ENCODE data around the gene EEA1.
A peak's percentile ranks its signal among the peaks of the same experiment; 100 is the strongest.

The EEA1 gene

DNA sequence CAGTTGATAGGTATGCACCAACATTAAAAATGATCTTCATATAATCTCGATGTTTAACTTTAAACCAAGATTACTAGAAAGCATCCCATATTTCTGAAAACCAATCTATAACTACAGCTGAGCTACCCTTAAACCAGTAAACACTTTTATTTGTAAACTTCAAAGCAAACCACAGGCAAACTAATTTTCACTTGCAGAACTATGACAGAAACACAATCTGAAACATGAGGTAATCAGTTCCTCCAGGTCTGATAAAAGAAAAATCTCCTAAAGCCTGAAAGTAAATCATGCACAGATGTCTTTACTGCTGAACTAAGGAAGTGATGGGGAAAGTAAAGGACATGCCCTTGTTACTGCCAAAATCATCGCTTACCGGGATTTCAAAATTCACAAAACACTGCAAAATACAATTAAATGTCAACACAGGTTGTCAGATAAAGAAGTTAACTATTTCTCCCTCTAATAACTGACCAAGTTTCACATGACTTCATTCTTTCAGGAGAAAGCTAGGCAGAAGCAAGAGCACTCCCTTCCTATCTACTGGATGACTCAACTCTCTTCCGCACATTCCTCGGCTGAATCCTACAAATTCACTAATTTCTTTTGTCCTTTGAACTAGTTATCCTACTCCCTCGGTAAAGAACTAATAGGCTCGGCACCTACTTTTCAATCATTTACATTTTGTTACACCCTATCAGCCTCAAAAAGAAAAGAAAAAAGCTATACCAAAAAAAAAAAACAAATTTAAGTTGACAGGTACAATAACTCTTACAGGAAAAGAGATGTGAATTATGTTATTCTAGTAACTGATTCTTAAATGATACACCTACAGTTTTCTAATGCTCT lies 1.4 kb downstream of the EEA1 start:
- H3K4me3 ChIP-seq (ENCODE audit: low read length): peak overlapping the region; percentile 69
- TF ChIP-seq CTCF (IDR thresholded peaks at IDR 0.05; ENCODE audit: insufficient read depth, low read depth, low read length, missing control alignments): no peak
- peak; percentile 76 for DNase-seq (ENCODE audit: low read depth)

DNA sequence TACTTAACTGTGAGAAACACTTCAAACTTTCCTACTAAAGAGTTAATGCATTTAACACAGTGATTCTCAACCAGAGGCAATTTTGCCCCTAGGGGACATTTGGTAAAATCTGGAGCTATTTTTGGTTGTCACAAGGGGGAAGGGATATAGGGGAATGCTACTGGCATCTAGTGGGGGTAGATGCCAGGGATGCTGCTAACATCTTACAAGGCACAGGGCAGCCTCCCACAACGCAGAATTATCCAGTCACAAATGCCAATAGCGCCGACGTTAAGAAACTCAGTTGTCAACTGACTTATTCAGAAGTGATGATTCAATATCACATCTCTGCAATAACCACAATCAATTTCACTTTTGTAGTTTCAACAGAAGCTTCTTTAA lies 2.0 kb downstream of the EEA1 start:
- peak; percentile 80 for DNase-seq (ENCODE audit: low read depth)
- TF ChIP-seq CTCF (IDR thresholded peaks at IDR 0.05; ENCODE audit: insufficient read depth, low read depth, low read length, missing control alignments): no peak
- H3K4me3 ChIP-seq (ENCODE audit: low read length): peak overlapping the region; percentile 69

DNA sequence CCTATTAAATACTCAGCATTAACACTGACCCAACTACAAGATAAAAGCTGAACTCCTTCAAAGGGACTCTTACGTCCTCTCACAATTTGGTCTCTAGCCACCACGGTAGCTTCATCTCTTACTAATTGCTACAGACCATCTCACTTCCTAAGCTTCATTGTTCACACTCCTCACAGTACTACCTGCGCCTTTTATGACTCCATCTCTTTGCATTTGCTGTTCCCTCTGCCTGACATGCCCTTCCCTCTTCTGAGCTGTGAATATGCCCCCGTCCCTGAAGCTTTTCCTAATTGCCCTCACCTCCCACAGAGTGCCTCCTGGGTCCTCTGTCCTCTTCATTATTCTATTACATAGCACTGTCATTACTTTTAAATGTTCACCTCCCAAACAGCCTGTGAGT lies 2.5 kb downstream of the EEA1 start:
- DNase-seq (ENCODE audit: low read depth): no peak
- no peak for TF ChIP-seq CTCF (IDR thresholded peaks at IDR 0.05; ENCODE audit: insufficient read depth, low read depth, low read length, missing control alignments)
- H3K4me3 ChIP-seq (ENCODE audit: low read length): no peak overlapping the region

DNA sequence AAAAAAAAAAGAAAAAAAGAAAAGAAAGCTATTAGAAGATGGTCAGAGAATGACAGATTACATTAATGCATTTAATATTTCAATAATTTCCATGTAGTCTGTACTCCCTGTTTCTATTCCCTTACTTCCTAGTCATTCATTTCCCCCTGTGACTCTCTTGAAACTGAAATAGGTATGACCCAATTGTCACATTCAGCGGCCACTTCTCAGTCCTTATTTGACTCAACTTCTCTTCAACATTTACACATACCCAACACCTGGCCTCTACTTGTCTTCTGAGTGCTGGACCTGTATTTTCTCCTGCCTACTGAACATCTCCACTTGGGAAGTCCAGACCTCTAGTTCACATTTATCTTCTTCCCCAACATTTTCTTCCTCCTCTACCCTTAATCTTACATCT lies 7.2 kb downstream of the EEA1 start:
- TF ChIP-seq CTCF (IDR thresholded peaks at IDR 0.05; ENCODE audit: insufficient read depth, low read depth, low read length, missing control alignments): no peak
- DNase-seq (ENCODE audit: low read depth): no peak
- no peak overlapping the region for H3K4me3 ChIP-seq (ENCODE audit: low read length)

DNA sequence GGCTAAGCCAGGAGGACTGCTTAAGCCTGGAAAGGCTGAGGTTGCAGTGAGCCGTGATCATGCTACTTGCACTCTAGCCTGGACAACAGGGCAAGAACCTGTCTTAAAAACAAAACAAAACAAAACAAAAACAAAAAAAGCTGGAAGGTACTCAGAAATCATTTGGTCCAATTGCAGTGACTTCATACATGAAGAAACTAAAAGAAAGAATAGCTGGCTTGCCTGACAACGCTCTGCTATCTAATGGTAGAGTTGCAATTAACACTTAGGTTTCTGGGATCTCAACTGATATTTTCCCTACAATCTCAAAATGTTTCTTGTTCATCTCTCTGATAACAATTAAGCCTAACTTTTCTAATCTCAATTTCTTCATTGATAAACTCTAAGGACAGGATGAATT lies 13.7 kb downstream of the EEA1 start:
- no peak for TF ChIP-seq CTCF (IDR thresholded peaks at IDR 0.05; ENCODE audit: insufficient read depth, low read depth, low read length, missing control alignments)
- no peak overlapping the region for H3K4me3 ChIP-seq (ENCODE audit: low read length)
- no peak for DNase-seq (ENCODE audit: low read depth)

- TF ChIP-seq CTCF (IDR thresholded peaks at IDR 0.05; ENCODE audit: insufficient read depth, low read depth, low read length, missing control alignments): no peak
- no peak for DNase-seq (ENCODE audit: low read depth)
- H3K4me3 ChIP-seq (ENCODE audit: low read length): no peak overlapping the region
Observed at GRCh38 chr12:92914170-92914569, 14.9 kb downstream of the EEA1 start.

- TF ChIP-seq CTCF (IDR thresholded peaks at IDR 0.05; ENCODE audit: insufficient read depth, low read depth, low read length, missing control alignments): no peak
- H3K4me3 ChIP-seq (ENCODE audit: low read length): no peak overlapping the region
- DNase-seq (ENCODE audit: low read depth): no peak
Observed at GRCh38 chr12:92912672-92913071, 16.4 kb downstream of the EEA1 start.

Measured in epithelial cell of esophagus (primary cell).